Right renal pelvis (tissue), 4 donors: ENCODE data around the gene PLA2G12A. TPM values are rescaled to one million over a fixed set of nuclear protein-coding genes. Genes with fewer than 3 reads are reported as not detected.

Experiments used
- DNase-seq, 4 donors: peaks; one replicate each; pipeline ENCODE4 v3.0.0-alpha.2; 2013; ENCODE audit warnings: low read depth in 4 of 4, low spot score in 3 of 4, missing footprints in 1 of 4
- polyA plus RNA-seq, 4 donors: library from polyadenylated mRNA; unstranded; fragments of 120-200 nt; gene quantifications; one replicate each; pipeline ENCODE4 v1.2.1, GENCODE V29; 2013; ENCODE audit not compliant: insufficient read length in 4 of 4

PLA2G12A gene
- polyA plus RNA-seq, 4 donors = 25.7 to 35.4 (median 32.8) TPM

DNA sequence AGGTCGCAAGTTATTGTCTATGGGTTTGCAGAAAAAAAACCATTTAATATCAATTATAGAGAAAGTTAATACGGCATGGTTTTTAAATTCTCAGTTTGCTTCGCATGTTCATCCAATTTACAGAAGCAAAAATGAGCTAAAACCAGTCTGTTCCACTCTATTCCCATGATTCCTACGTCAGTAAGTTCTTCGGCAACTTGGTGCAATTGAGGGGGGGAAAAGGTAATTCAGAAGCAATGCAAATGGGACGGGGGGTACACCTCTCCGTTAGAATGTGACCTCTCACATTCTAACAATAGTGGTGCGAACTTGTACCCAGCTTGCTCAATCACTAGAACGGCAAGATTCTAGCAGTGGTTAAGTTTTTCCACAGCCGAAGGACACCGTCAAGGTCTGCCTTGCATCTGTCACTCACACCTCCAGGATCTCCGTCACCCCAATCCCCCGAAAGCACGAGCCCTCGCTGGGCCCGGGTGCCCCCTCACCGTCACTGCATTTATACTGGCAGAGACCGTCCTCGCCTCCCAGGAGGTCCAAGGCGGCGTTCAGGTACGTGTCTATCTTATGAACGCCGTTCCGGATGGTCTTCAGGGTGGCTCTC is 653 bp downstream of the PLA2G12A start:
- DNase-seq = peak in 1 of 4 donors; percentile 31

DNA sequence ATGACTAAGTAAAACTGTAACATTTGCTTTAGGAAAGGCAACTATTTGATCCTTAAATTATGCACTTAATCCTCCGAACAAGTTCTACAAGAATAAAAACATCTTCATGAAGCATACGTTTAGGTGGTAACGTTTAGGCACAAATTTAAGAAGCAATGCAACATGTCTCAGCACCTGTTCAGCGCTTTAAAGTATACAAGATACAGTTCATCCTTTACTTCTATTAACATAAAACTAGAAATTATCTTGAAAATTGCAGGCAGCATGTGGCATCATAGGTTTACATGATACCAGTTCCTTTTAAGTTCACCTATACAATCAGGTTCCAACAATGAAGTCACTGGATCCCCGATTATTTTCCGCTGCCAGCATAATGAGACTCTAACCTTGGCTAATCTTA is 1.5 kb downstream of the PLA2G12A start:
- no peak for DNase-seq

DNA sequence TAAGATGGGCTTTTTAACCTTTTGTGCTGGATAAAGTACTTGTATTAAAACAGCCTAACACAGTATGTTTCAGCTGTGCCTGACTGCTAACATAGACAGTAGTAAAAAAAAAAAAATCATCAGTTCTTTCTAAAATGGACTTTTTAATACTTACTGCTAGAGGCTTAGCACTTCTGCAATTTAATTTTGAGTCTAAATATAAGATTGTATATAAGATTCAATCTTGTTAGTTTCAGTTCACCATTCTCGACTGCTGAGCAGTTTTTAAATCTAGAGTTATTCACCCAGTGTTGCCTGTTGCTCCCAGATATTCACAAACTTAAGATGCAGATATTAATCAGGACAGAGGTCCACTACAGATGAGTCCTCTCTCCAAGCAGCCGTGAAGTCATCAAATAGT is 6.8 kb downstream of the PLA2G12A start:
- DNase-seq = no peak

DNA sequence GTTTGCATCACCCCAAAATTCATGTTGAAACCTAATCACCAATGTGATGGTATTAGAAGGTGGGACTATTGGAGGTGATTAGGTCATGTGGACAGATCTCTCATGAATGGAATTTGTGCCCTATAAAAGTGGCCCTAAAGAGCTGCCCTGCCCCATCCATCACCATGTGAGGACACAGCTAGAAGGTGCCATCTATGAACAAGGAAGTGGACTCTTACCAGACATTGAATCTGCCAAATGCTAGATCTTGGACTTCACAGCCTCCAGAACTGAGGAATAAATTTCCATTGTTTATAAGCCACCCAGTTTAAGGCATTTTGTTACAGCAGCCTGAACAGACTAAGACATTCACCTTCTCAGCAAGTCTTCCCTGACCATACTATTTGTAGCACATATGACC is 7.5 kb downstream of the PLA2G12A start:
- DNase-seq = no peak

DNA sequence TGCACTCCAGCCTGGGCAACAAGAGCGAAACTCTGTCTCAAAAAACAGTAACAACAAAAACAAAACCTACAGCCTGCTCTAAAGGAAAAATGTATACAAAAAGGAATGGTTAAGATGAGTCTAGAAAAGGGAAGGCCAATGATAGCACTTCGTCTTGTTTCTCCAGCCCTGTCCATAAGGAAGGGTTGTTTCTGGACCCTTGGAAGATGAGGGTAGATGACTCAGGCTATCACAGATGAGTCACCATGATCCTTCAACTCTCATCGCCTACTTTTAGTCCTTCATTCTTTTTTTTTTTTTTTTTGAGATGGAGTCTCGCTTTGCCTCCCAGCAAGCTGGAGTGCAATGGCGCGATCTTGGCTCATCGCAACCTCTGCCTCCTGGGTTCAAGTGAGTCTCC is 8.8 kb downstream of the PLA2G12A start:
- no peak for DNase-seq

DNA sequence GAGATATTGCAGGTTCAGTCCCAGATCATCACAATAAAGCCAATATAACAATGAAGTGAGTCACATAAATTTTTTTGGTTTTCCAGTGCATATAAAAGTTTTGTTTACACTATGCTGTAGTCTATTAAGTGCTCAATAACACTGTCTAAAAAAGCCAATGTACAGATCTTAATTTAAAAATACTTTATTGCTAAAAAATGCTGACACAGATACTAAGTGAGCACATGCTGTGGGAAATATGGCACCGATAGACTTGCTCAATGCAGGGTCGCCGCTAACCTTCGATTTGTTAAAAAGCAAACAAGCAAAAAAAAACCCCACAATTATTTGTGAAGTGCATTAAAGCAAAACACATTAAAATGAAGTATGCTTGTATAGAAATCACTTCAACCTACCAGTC is 10.3 kb downstream of the PLA2G12A start:
- no peak for DNase-seq

DNA sequence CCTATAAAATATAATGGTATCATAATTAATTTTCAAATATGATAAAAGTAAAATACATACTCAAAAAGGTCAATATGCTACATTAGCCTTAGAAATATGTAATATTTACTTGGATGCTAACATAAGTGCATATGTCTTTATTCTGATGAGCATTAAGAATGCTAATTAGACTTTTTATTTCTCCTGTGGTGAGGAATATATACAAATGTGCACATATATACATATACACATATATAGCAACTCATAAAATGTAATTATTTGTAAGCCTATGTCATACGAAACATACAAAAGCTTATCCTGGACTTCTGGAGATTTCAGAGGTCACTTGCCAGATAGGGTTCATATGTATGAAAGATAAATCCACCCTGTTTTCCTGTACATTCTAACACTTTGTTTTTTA is 11.1 kb downstream of the PLA2G12A start:
- no peak for DNase-seq

DNA sequence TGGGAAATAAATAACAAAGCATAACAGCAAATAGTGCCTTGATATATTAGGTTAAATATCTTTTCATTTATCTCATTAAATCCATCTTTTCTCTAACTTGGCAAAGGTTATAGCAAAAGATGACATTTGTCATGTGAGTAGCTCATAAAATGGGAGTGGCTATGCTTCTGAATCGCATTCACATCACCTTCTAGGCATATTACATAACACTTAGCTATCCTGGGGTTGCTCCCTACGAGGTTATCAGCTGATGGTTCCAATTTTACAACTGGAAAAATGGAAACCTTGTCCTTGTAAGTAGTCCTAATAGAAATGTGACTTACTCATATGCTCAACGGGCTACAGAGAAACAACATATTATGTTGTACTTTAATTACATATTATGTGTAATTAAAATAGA is 16.4 kb downstream of the PLA2G12A start:
- no peak for DNase-seq

DNA sequence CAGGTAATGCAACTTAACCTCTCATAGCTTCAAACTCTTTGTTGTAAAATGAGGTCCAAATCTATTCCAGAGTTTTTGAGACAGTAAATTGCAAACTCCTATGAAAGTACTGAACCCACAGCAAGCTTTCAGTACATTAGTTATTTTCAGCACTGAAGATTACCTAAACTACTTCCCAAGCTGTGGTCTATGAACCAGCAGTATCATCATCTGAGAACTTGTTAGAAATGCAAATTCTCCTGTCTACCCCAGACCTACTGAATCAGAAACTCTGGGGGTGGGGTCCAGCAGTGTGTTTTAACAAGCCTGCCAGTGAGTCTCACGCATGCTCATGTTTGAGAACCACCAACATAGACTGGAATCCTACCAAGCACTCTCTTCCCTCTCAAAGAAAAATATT is 20.9 kb downstream of the PLA2G12A start:
- DNase-seq = no peak

DNA sequence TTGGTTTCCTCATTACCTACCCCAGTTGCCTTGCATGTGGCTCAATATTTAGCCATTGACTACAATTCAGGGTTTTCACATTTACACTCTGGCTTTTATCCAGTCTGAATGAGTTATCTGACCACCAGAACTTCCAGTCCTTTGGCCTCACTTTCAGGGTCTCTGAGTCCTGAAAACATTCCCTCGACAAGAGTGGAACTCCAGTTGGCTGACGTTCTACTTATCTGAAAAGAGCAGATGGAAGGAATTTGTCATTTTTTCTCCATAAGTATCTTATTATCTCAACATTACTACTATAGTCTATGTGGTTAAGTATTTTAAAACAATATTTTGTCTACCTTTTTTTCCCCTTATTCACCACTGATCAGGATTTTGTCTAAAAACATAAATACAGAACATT is 21.4 kb downstream of the PLA2G12A start:
- DNase-seq = no peak

DNA sequence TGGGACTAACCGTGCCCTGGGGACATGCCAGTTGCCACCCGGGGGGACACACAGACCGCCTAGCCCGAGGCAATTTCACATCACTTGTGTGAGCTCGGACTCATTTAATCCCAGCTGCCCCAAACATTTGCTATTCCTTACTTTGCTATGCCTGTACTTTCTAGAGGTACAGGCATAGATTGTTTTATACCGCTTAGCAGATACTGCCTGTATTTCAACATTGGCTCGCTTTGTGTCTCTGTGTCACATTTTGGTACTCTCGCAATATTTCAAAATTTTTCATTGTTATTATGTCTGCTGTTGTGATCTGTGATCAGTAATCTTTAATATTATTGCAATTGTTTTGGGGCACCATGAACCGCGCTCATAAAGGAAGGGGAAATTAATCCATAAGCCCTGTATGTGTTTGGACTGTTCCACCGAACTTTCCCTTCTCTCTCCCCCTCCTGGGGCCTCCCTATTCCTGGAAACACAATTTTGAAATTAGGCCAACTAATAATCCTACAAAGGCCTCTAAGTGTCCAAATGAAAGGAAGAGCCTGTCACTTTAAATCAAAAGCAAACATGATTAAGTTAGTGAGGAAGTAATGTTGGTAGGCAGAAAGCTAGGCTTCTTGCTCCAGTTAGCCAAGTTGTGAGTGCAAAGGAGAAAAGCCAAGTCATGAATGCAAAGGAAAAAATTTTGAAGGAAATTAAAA is 26.1 kb downstream of the PLA2G12A start:
- peak in 2 of 4 donors; percentile 8 to 41 for DNase-seq

DNA sequence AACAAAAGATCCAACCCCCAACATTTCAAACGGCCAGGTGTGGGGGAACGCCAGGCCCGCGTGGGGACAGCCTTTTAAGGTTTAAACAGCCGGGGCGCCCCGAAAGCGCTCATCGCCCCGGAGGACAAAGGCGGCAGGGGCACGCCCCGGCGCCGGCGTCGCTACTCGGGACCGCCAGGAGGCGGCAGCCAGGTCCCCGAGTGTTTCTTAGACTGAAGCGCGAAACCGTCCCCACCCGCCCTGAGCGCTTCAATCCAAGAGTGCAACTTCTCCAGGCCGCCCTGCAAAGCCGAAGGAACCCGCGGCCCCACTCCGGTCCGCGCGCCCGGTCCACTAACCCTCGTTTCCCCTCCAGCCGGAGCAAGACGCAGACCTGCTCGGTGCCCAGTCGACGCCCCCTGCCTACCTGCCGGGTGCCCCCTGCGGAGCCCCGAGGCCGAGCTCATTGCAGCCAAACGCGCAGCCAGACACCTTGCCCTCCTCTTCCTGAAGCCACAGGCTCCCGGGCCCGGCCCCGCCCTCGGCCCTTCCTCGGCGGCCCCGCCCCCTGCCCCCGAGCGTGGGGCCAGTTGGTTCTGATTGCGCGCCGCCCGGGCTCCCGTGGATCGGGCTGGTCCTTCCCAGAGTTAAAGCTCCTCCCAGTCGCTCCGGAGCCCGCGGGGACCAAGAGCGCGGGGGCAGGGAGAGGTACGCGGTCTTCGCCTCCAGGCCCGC is 26.8 kb downstream of the PLA2G12A start, which contains the start of gene CASP6:
TSS of gene CASP6 (minus strand) at position 496 of the 714 bp plus-strand sequence. CDS start at position 446, 50 bp downstream.
- DNase-seq = peak; percentile 61 to 68 (median 66)

DNA sequence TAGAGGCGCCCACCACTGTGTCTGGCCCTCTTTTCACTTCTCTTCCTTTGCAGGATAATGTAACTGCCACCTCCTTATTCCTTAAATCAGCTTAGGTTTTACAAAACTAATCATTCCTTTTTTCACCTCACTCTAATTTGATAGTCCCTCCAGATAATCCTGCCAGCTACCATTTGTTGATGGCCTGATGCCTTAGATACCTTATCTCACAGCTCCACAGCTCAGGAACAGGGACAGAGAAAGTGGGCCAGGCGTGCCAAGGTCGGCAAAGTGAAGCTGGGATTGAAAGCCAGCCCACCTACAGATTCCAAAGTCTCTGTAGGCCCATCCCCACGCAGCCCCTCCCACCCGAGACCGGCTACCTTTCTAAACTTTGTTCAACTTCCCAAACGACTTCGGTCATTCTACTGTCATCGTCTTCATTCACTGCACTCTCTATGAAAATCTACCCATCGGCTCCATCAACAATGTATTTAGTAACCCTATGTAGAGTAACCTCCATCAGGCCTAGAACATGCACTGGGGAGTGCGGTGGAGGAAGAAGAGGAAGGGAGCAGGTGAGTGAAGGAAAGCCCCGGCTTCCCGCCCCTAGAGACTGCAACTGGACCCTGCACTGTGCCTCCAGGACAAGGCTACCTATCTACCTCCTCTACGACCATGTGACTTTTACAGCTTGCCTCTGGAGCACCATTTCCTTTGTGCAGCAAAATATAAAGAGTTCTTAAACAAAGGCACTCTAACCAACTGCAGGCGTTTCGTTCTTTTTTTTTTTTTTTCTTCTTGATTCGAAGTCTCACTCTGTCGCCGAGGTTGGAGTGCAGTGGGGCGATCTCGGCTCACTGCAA is 28.1 kb downstream of the PLA2G12A start:
- DNase-seq = peak in 2 of 4 donors; percentile 15 to 37

DNA sequence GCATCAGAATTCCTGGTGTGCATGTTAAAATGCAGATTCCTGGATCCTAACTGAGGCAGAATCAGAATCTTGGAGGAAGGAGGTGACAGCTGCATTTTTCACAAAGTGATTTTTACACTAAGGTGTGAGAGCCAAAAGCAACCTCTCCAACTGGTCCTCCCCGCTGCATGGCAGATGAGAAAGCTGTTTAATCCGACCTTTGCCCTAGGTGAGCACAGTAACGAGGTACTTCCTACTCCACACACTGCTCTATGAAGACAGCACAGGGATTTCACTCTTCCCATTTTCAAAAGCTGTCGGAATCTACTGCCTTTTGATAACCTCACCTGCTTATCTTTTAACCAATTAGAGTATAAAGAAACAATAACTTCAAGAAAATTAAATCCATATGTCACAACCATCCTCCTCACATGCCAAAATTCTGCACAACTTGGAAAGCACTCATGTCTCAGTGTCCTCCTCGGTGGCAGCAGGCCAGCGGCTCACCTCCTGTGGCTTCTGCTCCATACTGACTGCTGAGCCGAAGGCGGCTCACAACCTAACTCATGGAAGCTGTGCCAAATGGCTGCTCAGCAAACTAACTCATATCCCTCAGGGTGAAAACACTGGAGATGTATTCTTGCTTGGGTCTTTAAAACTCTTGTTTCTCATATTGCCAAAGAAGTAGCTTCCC is 30.2 kb downstream of the PLA2G12A start:
- no peak for DNase-seq

DNA sequence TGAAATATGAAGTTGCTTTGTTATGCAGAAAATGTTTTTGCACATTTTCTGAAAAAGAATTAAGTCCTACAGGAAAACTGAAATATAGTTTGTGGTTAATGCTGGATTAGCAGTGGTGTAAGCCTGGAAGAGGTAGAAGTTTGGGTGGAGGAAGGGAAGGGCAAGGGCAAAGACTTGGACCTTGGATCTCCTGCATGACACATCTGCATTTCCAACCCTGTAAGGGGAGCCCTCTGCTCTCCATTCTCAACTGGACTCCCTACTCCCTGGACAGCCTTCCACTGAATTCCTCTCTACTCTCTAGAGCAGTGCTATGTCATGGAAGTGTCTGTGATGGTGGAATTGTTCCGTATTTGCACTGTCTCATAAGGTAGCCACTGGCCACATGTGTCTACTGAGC is 31.2 kb downstream of the PLA2G12A start:
- DNase-seq = no peak

DNA sequence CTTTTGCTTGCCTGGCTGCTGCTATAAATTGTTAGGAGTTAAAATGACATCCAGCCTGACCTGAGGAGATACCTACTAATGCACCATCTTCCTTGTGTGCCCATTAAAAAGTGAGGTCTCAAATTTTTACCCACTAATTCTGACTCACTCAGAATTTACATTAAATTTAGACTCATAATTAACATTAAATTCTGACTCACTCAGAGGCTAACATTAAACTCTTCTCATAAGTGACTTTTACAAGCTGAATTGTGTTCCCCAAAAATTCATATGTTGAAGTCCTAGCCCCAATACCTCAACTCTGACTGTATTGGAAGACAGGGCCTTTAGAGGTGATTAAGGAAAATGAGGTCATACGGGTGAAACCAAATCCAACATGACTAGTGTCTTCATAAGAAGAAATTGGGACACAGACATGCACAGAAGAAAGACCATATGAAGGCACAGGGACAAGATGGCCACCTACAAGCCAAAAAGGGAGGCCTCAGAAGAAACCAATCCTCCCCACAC is 38.4 kb downstream of the PLA2G12A start:
- no peak for DNase-seq

DNA sequence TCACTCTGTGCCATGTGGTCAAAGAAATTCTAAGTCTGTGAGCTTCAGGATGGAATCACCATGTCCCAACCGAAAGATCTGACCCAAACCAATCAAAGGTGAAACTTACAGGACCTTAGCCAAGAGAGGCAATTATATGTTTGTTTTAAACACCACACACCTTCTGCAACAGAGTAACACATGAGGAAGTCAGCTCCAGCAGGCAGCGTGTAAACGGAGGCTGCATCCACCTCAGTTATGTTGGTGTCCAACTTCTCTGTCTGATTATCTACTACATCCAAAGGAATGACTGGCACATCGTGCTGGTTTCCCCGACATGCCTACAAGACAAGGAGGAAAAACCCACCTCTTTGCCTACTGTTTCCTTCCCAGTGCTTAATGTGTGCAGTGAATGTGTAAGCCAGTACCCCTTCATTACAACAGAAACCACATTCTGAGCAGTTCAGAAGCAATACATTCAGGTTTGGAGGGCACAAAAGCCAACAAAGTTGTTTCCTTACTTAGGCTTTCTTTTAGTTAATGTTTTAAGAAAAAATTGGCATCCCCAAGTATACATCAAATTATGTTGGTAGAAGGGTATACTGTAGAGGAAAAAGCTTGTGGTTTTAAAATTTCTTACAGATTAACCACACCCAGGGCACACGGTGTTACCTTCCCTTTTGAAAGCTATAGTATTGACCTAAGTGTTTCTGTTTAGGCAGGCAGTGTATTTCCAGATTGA is 39.0 kb downstream of the PLA2G12A start:
- no peak for DNase-seq

DNA sequence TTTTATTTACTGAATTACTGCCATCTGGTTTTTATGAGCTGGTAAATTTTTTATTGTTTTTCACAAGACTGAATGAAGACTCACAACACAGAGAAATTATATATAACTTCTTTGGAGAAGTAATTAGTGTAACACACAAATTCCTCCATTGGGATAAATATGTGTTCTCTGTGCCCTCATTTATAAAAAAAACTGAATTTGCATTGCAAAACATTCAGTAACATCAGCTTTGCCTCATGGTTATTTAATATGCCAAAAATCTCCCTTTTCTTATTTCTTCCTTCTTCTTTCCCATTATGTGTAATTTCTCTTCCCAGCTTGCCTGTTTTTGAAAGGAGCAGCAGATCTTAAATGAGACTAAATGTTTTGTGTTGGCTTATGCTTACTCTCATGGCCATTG is 45.1 kb downstream of the PLA2G12A start:
- DNase-seq = no peak

DNA sequence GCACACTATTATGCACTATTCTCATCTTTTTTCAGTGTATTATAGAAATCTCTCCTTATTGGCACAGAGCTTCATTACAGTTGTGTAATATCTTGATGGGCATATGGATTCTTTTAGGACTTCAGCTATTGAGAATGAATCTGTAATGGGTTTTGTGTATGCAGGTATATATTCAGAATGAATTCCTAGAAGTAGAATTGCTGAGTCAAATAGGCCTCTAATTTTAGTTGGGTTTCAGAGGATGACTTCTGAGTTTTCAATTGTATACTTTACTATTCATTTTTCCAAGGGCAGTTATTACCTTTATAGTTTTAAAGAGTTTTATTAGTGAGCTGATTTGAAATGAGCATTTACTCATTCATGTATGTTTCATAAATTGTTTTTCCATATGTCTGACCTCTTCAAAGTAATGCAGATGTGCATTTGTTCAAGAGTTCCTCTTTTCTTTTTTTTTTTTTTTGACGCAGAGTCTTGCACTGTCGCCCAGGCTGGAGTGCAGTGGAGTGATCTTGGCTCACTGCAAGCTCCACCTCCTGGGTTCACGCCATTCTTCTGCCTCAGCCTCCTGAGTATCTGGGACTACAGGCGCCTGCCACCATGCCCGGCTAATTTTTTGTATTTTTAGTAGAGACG is 46.1 kb downstream of the PLA2G12A start:
- DNase-seq = no peak
